Uterus (tissue), 4 donors: ENCODE results near the gene IRGQ. TPM values are rescaled to one million over a fixed set of nuclear protein-coding genes. Genes with fewer than 3 reads are reported as not detected.
"Not testable (repeated sequence)": the region's sequence is repeated elsewhere in the genome, so short reads cannot be mapped to it uniquely, and the experiment has no call there.

ENCODE experiments used
- DNase-seq, 2 donors: peaks; one replicate each; pipeline ENCODE4 v3.0.0-alpha.2; 2019 to 2020
- H3K27ac ChIP-seq, 2 donors: fragments of 200-600 bp; sonication (generic); 1 replicate in 1 of 2; 2 replicates in 1 of 2; pipeline ENCODE4 v1.5.1; 2016 to 2018
- H3K27me3 ChIP-seq, 2 donors: fragments of 200-600 bp; sonication (generic); one replicate each; pipeline ENCODE4 v1.5.1; 2018 to 2019; ENCODE audit warnings: control low read depth in 1 of 2
- H3K36me3 ChIP-seq, 2 donors: fragments of 200-600 bp; sonication (generic); one replicate each; pipeline ENCODE4 v1.5.1; 2019; ENCODE audit warnings: control low read depth in 1 of 2
- H3K4me1 ChIP-seq, 2 donors: fragments of 200-600 bp; sonication (generic); one replicate each; pipeline ENCODE4 v1.5.1; 2018 to 2019; ENCODE audit warnings: control low read depth in 1 of 2
- H3K4me3 ChIP-seq, 2 donors: fragments of 200-600 bp; sonication (generic); 1 replicate in 1 of 2; 2 replicates in 1 of 2; pipeline ENCODE4 v1.5.1; 2018 to 2019; ENCODE audit warnings: mild to moderate bottlenecking in 1 of 2
- H3K9me3 ChIP-seq, 2 donors: fragments of 200-600 bp; sonication (generic); one replicate each; pipeline ENCODE4 v1.5.1; 2019; ENCODE audit warnings: control low read depth in 1 of 2
- CTCF ChIP-seq, 4 experiments: fragments of 200-600 bp in 2 of 4; fragments of 450-650 bp in 2 of 4; sonication (generic) in 2 of 4; IDR thresholded peaks; one replicate each; pipeline ENCODE4 v1.5.1; 2016 to 2019; ENCODE audit warnings: antibody characterized with exemption in 4 of 4, mild to moderate bottlenecking in 2 of 4, moderate library complexity in 1 of 4
- POLR2A ChIP-seq, 2 donors: fragments of 450-650 bp; IDR thresholded peaks; one replicate each; pipeline ENCODE4 v1.6.1; 2016; ENCODE audit warnings: antibody characterized with exemption in 2 of 2, mild to moderate bottlenecking in 1 of 2, moderate library complexity in 1 of 2
- intact Hi-C: fragments of 100-400 bp; cut with DNase I; formaldehyde crosslinking; loops from one replicate; pipeline ENCODE4 v1.15.1; 2023; ENCODE audit warnings: low total_unique reads
- total RNA-seq, 4 donors: library from RNA; depleted of rRNA in 3 of 4; stranded (reverse); fragments of >200 nt in 3 of 4; gene quantifications; one replicate each; pipeline versions ENCODE4 v1.1.0 to v1.2.4, GENCODE V29; 2014 to 2023
- donor health status: DM: yes; HTN: yes; CAD: no.

The IRGQ gene
- total RNA-seq, 4 donors from 2014 or later = 4.1 to 31.0 (median 17.2) TPM

DNA sequence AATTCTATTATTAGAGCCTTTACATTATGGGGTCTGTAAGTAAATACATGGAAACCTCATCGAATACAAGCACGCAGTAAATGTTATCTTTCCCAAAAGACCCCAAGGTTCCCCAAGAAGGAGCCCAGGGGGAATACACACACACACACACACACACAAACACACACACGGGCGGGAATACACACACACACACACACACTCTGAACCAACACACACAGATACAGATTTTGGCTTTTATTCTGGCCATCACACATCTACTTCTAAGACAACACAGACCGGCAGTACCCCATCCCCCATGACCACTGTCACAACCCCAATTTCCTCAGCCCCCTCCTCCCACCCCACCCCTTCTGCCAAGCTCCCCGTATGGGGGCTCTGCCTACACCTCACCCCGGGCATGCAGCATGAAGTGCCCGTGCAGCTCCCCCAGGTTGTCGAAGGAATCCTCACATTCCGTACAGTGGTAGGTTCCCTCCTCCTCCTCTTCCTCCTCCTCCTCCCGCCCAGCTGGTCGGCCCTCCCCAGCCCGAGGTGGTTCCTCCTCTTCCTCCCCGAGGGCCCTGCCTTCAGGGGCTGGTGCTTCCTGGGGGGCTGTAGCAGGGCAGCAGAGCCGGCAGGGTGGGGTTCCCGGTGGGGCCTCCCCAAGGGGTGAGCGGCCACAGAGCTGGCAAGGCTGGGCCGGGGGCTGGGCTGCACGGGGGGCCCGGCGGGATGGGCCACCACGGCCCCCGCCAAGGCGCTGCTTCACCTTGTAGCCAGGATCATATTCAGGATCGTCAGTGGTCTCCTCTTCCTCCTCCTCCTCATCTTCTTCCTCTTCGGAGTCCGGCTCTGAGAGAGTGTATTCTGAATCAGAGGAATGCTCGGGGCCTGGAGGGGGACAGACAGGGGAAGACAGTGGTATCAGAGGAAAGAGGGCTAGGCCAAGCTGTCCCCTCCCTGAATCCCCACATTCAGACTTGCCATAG is 11.6 kb upstream of the IRGQ start:
- Histone ChIP-seq H3K27ac (no peak overlapping the region), H3K36me3 (no peaks in the 10 kb centered on the region), H3K4me3 (no peak overlapping the region), H3K27me3 (no peaks in the 10 kb centered on the region), H3K9me3 (no peaks in the 10 kb centered on the region), H3K4me1 (no peaks in the 10 kb centered on the region)
- intact Hi-C loops = no loop called here
- DNase-seq = no peak
- TF ChIP-seq POLR2A (IDR thresholded peaks at IDR 0.05) (no peak), CTCF (IDR thresholded peaks at IDR 0.05) (no peak)

GRCh38 chr19:43606569-43607229 is 10.8 kb upstream of the IRGQ start:
- intact Hi-C loops = no loop called here
- no peaks in the 10 kb centered on the region for H3K9me3 ChIP-seq
- no peak overlapping the region for H3K27ac ChIP-seq
- H3K27me3 ChIP-seq = no peaks in the 10 kb centered on the region
- no peak for DNase-seq
- H3K36me3 ChIP-seq = no peaks in the 10 kb centered on the region
- no peak overlapping the region for H3K4me3 ChIP-seq
- TF ChIP-seq POLR2A (IDR thresholded peaks at IDR 0.05) (no peak), CTCF (IDR thresholded peaks at IDR 0.05) (no peak)
- no peaks in the 10 kb centered on the region for H3K4me1 ChIP-seq

GRCh38 chr19:43605875-43606568 is 10.1 kb upstream of the IRGQ start:
- Histone ChIP-seq H3K27ac (no peak overlapping the region), H3K4me3 (no peak overlapping the region), H3K27me3 (no peaks in the 10 kb centered on the region), H3K4me1 (no peaks in the 10 kb centered on the region), H3K9me3 (no peaks in the 10 kb centered on the region), H3K36me3 (no peaks in the 10 kb centered on the region)
- no peak for DNase-seq
- intact Hi-C loops = no loop called here
- TF ChIP-seq CTCF (IDR thresholded peaks at IDR 0.05) = no peak
- no peak for TF ChIP-seq POLR2A (IDR thresholded peaks at IDR 0.05)

GRCh38 chr19:43600326-43600725 is 4.4 kb upstream of the IRGQ start:
- H3K4me3 ChIP-seq, H3K27ac ChIP-seq, DNase-seq, intact Hi-C loops, H3K4me1 ChIP-seq, H3K36me3 ChIP-seq, H3K9me3 ChIP-seq, H3K27me3 ChIP-seq: not testable (repeated sequence)

DNA sequence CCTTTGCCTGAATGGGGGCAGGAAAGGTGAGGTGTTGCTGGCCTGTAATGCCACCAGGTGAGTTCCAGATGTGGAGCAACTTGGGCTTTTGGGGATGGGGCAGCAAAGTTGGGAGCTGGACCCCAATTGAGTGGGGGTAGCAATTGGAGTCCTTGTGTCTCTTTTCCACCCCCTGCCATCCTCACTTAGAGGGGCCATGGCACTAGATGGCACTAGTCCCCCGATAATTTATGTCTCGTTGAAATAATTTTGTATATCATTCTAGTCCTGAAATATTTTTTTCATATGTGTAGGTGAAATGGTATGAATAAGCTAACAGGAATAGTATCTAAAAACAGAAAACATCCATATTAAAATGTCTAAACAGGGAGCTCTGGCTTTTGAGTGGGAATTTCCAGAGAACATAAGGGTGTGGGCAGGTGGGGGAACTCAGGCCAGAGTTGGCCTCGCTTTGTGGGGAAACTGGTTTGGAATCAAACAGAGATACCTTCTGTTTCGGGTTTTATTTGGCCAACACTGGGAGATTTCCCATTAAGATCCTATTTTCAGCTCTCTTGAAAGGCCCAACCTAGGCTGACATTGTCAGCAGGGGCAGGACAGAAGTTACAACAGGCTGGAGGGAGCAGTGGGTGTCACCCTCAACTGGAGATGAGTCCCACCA is 3.8 kb upstream of the IRGQ start:
- Histone ChIP-seq H3K27ac (no peak overlapping the region), H3K9me3 (no peaks in the 10 kb centered on the region), H3K27me3 (no peaks in the 10 kb centered on the region), H3K4me1 (peaks cover 5 to 12% of the 10 kb centered on the region in 2 donors), H3K36me3 (no peaks in the 10 kb centered on the region), H3K4me3 (no peak overlapping the region)
- DNase-seq = no peak
- intact Hi-C loops = no loop called here
- TF ChIP-seq POLR2A (IDR thresholded peaks at IDR 0.05) = no peak
- no peak for TF ChIP-seq CTCF (IDR thresholded peaks at IDR 0.05)
